HepG2 (cell line): ENCODE results near the gene CDK12. TPM values are rescaled to one million over a fixed set of nuclear protein-coding genes. Genes with fewer than 3 reads are reported as not detected.

ENCODE experiments used
- ARNTL ChIP-seq: sonication (generic); formaldehyde crosslinking; IDR thresholded peaks from 2 replicates; pipeline ENCODE4 v1.4.0; 2020; ENCODE audit warnings: mild to moderate bottlenecking, missing genetic modification reagents
- ATF1 ChIP-seq: IDR thresholded peaks from 2 replicates; pipeline ENCODE4 v1.6.1; 2016; ENCODE audit warnings: mild to moderate bottlenecking, control low read depth
- CBFB ChIP-seq: sonication (generic); formaldehyde crosslinking; IDR thresholded peaks from 2 replicates; pipeline ENCODE4 v1.4.0; 2020; ENCODE audit warnings: missing genetic modification reagents
- HDAC6 ChIP-seq: fragments of 200-600 bp; sonication (generic); IDR thresholded peaks from 2 replicates; pipeline ENCODE4 v1.7.0; 2017; ENCODE audit warnings: mild to moderate bottlenecking, antibody characterized with exemption, low read length, low read depth
- HOXA9 ChIP-seq: sonication (generic); formaldehyde crosslinking; IDR thresholded peaks from 2 replicates; pipeline ENCODE4 v1.8.1; 2022; ENCODE audit warnings: missing genetic modification reagents, mild to moderate bottlenecking, moderate library complexity, borderline replicate concordance
- KIAA2018 ChIP-seq: sonication (generic); formaldehyde crosslinking; IDR thresholded peaks from 2 replicates; pipeline ENCODE4 v1.5.0; 2020; ENCODE audit warnings: mild to moderate bottlenecking, missing genetic modification reagents, borderline replicate concordance
- NRL ChIP-seq: sonication (generic); formaldehyde crosslinking; IDR thresholded peaks from 2 replicates; pipeline ENCODE4 v1.5.0; 2020; ENCODE audit warnings: missing genetic modification reagents, mild to moderate bottlenecking, moderate library complexity, borderline replicate concordance
- RFX3 ChIP-seq: IDR thresholded peaks from 2 replicates; pipeline ENCODE4 v1.6.1; 2016; ENCODE audit warnings: missing biosample characterization, missing genetic modification reagents
- TERF1 ChIP-seq: sonication (generic); formaldehyde crosslinking; IDR thresholded peaks from 2 replicates; pipeline ENCODE4 v1.8.0; 2022; ENCODE audit warnings: mild to moderate bottlenecking, missing genetic modification reagents, moderate library complexity
- THAP11 ChIP-seq: IDR thresholded peaks from 2 replicates; pipeline ENCODE4 v1.6.1; 2016; ENCODE audit warnings: missing biosample characterization, missing genetic modification reagents
- ZBTB2 ChIP-seq: sonication (generic); formaldehyde crosslinking; IDR thresholded peaks from 2 replicates; pipeline ENCODE4 v1.8.0; 2022; ENCODE audit warnings: low read depth, missing genetic modification reagents
- ZBTB34 ChIP-seq: sonication (generic); formaldehyde crosslinking; IDR thresholded peaks from 2 replicates; pipeline ENCODE4 v1.8.0; 2022; ENCODE audit warnings: mild to moderate bottlenecking, missing genetic modification reagents
- ZNF572 ChIP-seq: sonication (generic); formaldehyde crosslinking; IDR thresholded peaks from 2 replicates; pipeline ENCODE4 v1.5.1; 2020; ENCODE audit warnings: mild to moderate bottlenecking, missing genetic modification reagents
- ZNF737 ChIP-seq: sonication (generic); formaldehyde crosslinking; IDR thresholded peaks from 2 replicates; pipeline ENCODE4 v1.5.0; 2020; ENCODE audit warnings: missing genetic modification reagents, mild to moderate bottlenecking, borderline replicate concordance
- ZNF790 ChIP-seq: sonication (generic); formaldehyde crosslinking; IDR thresholded peaks from 2 replicates; pipeline ENCODE4 v1.8.0; 2022; ENCODE audit warnings: missing genetic modification reagents, mild to moderate bottlenecking, borderline replicate concordance
- ZNF841 ChIP-seq: sonication (generic); formaldehyde crosslinking; IDR thresholded peaks from 2 replicates; pipeline ENCODE4 v1.8.1; 2023; ENCODE audit warnings: missing genetic modification reagents, borderline replicate concordance
- polyA plus RNA-seq, 8 experiments: library from polyadenylated mRNA; depleted of rRNA in 3 of 8; stranded (reverse) in 7 of 8; unstranded in 1 of 8; fragments of >200 nt; fragmentation: Illumina TruSeq in 4 of 8; extraction: Trizol in 4 of 8; gene quantifications; 2 replicates each; pipeline versions ENCODE4 v1.2.1 to v1.2.3, GENCODE V29; 2011 to 2016; ENCODE audit warnings: low read depth in 4 of 8, missing spikeins in 1 of 8, mixed read lengths in 1 of 8; ENCODE audit not compliant: insufficient read depth in 1 of 8
- total RNA-seq, 5 experiments: library from RNA; depleted of rRNA; stranded (reverse); fragments of >200 nt; fragmentation: Illumina TruSeq; extraction: Trizol; gene quantifications; 2 replicates each; pipeline ENCODE4 v1.2.3, GENCODE V29; 2016; ENCODE audit warnings: low read depth in 1 of 5

Gene CDK12
- total and polyA plus RNA-seq, 2 of the 13 experiments (the other 11 are each of a cell fraction or from before 2014, with no cell fraction given): 24.0 to 88.6 TPM

- TF ChIP-seq ZBTB34 (CRISPR knock-in tag) (no peak; the same call in 1 of the 2 replicates), THAP11 (CRISPR knock-in tag) (peak; percentile 95), ARNTL (0 out of 2 replicates have a peak, but pooled peaks have one; percentile 29), ZNF790 (no peak), ZBTB2 (CRISPR knock-in tag) (peak; percentile 80), RFX3 (CRISPR knock-in tag) (no peak), CBFB (peak; percentile 38; the same call in 1 of the 2 replicates), ZNF572 (CRISPR knock-in tag) (no peak), HDAC6 (no peak), KIAA2018 (CRISPR knock-in tag) (no peak), ZNF841 (CRISPR knock-in tag) (no peak), ATF1 (CRISPR knock-in tag) (peak; percentile 83), HOXA9 (CRISPR knock-in tag) (no peak), NRL (CRISPR knock-in tag) (0 out of 2 replicates have a peak, but pooled peaks have one; percentile 13), TERF1 (CRISPR knock-in tag) (0 out of 2 replicates have a peak, but pooled peaks have one; percentile 39), ZNF737 (CRISPR knock-in tag) (no peak)
These were observed at the start of gene CDK12 (continued) for GRCh38 chr17:39461113-39461925.
